ENCODE results near the gene RNF157.

Gene RNF157

GRCh38 chr17:76134911-76135809, 105.1 kb downstream of the RNF157 start:
- H3K4me3 ChIP-seq (ENCODE audit: low read length), result no peak overlapping the region
- TF ChIP-seq CTCF (conservative IDR thresholded peaks at IDR 0.05; ENCODE audit: low read depth, low read length), result no peak
- no peak for DNase-seq (ENCODE audit: low read depth)

GRCh38 chr17:76132574-76133338, 107.5 kb downstream of the RNF157 start:
- no peak overlapping the region for H3K4me3 ChIP-seq (ENCODE audit: low read length)
- TF ChIP-seq CTCF (conservative IDR thresholded peaks at IDR 0.05; ENCODE audit: low read depth, low read length), result no peak
- no peak for DNase-seq (ENCODE audit: low read depth)

GRCh38 chr17:76131692-76132573, 108.4 kb downstream of the RNF157 start:
- DNase-seq (ENCODE audit: low read depth), result no peak
- H3K4me3 ChIP-seq (ENCODE audit: low read length), result no peak overlapping the region
- TF ChIP-seq CTCF (conservative IDR thresholded peaks at IDR 0.05; ENCODE audit: low read depth, low read length), result no peak

- no peak for TF ChIP-seq CTCF (conservative IDR thresholded peaks at IDR 0.05; ENCODE audit: low read depth, low read length)
- DNase-seq (ENCODE audit: low read depth), result no peak
Measured at GRCh38 chr17:76131051-76131691, 109.1 kb downstream of the RNF157 start.

GRCh38 chr17:76130473-76130872, 109.8 kb downstream of the RNF157 start:
- TF ChIP-seq CTCF (conservative IDR thresholded peaks at IDR 0.05; ENCODE audit: low read depth, low read length), result no peak
- no peak overlapping the region for H3K4me3 ChIP-seq (ENCODE audit: low read length)
- DNase-seq (ENCODE audit: low read depth), result no peak

More at GRCh38 chr17:76131051-76131691, 109.1 kb downstream of the RNF157 start:
- no peak overlapping the region for H3K4me3 ChIP-seq (ENCODE audit: low read length)

GRCh38 chr17:76125922-76126321, 114.4 kb downstream of the RNF157 start:
- no peak for TF ChIP-seq CTCF (conservative IDR thresholded peaks at IDR 0.05; ENCODE audit: low read depth, low read length)
- DNase-seq (ENCODE audit: low read depth), result no peak
- no peak overlapping the region for H3K4me3 ChIP-seq (ENCODE audit: low read length)
